Endodermal cell (in vitro differentiated cells): Measurements from ENCODE around the gene MDFIC2. TPM values are rescaled to one million over a fixed set of nuclear protein-coding genes. Genes with fewer than 3 reads are reported as not detected.
"Not testable (repeated sequence)": the region's sequence is repeated elsewhere in the genome, so short reads cannot be mapped to it uniquely, and the experiment has no call there.

Experiments
- DNase-seq: peaks from one replicate; pipeline ENCODE4 v3.0.0-alpha.2; 2017
- H3K27ac ChIP-seq: 2 replicates; pipeline ENCODE4 v1.5.1; 2013; ENCODE audit warnings: mild to moderate bottlenecking, low read depth, low read length, moderate library complexity
- H3K27me3 ChIP-seq: 2 replicates; pipeline ENCODE4 v1.6.1; 2013; ENCODE audit warnings: mild to moderate bottlenecking, low read length, moderate library complexity; ENCODE audit not compliant: insufficient read depth, control insufficient read depth, poor library complexity, severe bottlenecking
- H3K36me3 ChIP-seq: 2 replicates; pipeline ENCODE4 v1.7.0; 2013; ENCODE audit warnings: mild to moderate bottlenecking, low read length, moderate library complexity; ENCODE audit not compliant: control insufficient read depth, insufficient read depth
- H3K4me1 ChIP-seq: one replicate; pipeline ENCODE4 v1.7.0; 2013; ENCODE audit warnings: low read length; ENCODE audit not compliant: control insufficient read depth, insufficient read depth
- H3K4me3 ChIP-seq: 2 replicates; pipeline ENCODE4 v1.5.1; 2013; ENCODE audit warnings: mild to moderate bottlenecking, low read length, moderate library complexity
- H3K9ac ChIP-seq: 2 replicates; pipeline ENCODE4 v1.6.1; 2013; ENCODE audit warnings: mild to moderate bottlenecking, low read length, moderate library complexity; ENCODE audit not compliant: poor library complexity, severe bottlenecking; ENCODE audit errors: extremely low read depth
- H3K9me3 ChIP-seq: 2 replicates; pipeline ENCODE4 v1.6.1; 2013; ENCODE audit warnings: mild to moderate bottlenecking, low read length, moderate library complexity; ENCODE audit not compliant: control insufficient read depth
- H3K27ac Mint-ChIP-seq: 2 replicates; pipeline ENCODE4 v1.8.0; 2020; ENCODE audit warnings: mixed read lengths
- H3K27me3 Mint-ChIP-seq: 2 replicates; pipeline ENCODE4 v1.8.0; 2021; ENCODE audit warnings: mild to moderate bottlenecking, mixed read lengths; ENCODE audit not compliant: insufficient read depth
- H3K36me3 Mint-ChIP-seq: 2 replicates; pipeline ENCODE4 v1.8.0; 2020; ENCODE audit warnings: low read depth, mixed read lengths
- H3K4me1 Mint-ChIP-seq: 2 replicates; pipeline ENCODE4 v1.8.0; 2020; ENCODE audit warnings: mixed read lengths
- H3K4me3 Mint-ChIP-seq: 2 replicates; pipeline ENCODE4 v1.8.0; 2020; ENCODE audit warnings: mild to moderate bottlenecking, moderate library complexity, mixed read lengths
- H3K9me3 Mint-ChIP-seq: 2 replicates; pipeline ENCODE4 v1.8.0; 2020; ENCODE audit warnings: mild to moderate bottlenecking, mixed read lengths
- WGBS, 2 experiments: methylation state at CpG; one replicate each; pipeline versions ENCODE4 v1.1.5 to v1.1.7; 2013; ENCODE audit warnings: missing lambda C conversion rate in 2 of 2, mixed read lengths in 1 of 2; ENCODE audit not compliant: insufficient coverage in 1 of 2, insufficient read length in 1 of 2; 5-methylcytosine and 5-hydroxymethylcytosine counted together
- total RNA-seq, 2 donors: library from RNA; stranded (reverse); fragmentation: NEBNext Ultra II Directional in 1 of 2; extraction: Animal tissue kit (Norgen Biotek cat#: 25700) in 1 of 2; gene quantifications; 2 replicates in 1 of 2; 3 replicates in 1 of 2; pipeline ENCODE4 v1.2.1, GENCODE V29; 2021
- TF ChIP-seq, protein P1 (sequence below): fragments of 200-600 bp; sonication (generic); conservative IDR thresholded peaks from 2 replicates; pipeline ENCODE4 v1.5.0; 2021; ENCODE audit warnings: antibody characterized with exemption, mild to moderate bottlenecking

The MDFIC2 gene
- total RNA-seq, 2 donors from 2014 or later: not detected

DNA sequence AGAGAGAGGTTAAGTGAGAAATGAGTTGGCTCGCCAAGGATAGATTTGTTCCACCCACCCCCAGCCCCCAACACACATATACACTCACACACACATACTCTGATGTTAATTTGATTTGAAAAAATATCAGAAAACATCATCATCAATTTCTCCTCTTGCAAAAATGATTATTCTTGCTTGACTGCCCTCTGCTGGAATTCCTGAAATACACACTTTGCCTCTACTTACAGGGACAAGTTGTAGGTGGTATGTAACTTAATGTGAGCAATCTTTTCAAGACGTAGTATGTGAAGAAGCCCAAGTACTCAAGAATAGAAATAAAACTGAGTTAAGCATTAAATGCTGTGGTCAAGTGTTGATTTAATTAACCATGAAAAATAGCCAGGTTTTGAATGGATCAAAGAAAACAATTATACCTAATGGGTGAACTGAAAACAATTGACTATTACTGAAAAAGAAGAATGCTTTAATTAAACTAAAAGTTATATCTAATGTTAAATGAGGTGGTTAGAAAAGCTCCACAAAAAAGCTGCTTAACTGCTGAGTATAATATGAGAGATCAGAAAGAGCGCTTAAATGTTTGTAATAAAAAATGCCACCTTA lies 46.6 kb upstream of the MDFIC2 start:
- no peaks in the 10 kb centered on the region for H3K27me3 Mint-ChIP-seq
- 78 to 84% methylated on average over 1 to 2 of the region's 3 CpGs for WGBS, 2 experiments
- Histone ChIP-seq H3K9ac (no peak overlapping the region), H3K27me3 (no peaks in the 10 kb centered on the region), H3K9me3 (no peaks in the 10 kb centered on the region), H3K4me3 (no peak overlapping the region), H3K27ac (no peak overlapping the region), H3K4me1 (no peaks in the 10 kb centered on the region), H3K36me3 (no peaks in the 10 kb centered on the region)
- TF ChIP-seq, protein P1, sequence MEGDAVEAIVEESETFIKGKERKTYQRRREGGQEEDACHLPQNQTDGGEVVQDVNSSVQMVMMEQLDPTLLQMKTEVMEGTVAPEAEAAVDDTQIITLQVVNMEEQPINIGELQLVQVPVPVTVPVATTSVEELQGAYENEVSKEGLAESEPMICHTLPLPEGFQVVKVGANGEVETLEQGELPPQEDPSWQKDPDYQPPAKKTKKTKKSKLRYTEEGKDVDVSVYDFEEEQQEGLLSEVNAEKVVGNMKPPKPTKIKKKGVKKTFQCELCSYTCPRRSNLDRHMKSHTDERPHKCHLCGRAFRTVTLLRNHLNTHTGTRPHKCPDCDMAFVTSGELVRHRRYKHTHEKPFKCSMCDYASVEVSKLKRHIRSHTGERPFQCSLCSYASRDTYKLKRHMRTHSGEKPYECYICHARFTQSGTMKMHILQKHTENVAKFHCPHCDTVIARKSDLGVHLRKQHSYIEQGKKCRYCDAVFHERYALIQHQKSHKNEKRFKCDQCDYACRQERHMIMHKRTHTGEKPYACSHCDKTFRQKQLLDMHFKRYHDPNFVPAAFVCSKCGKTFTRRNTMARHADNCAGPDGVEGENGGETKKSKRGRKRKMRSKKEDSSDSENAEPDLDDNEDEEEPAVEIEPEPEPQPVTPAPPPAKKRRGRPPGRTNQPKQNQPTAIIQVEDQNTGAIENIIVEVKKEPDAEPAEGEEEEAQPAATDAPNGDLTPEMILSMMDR: peak; percentile 83
- no peak overlapping the region for H3K27ac Mint-ChIP-seq
- no peak overlapping the region for H3K4me3 Mint-ChIP-seq
- H3K36me3 Mint-ChIP-seq: no peaks in the 10 kb centered on the region
- peak; percentile 45 for DNase-seq
- peaks cover 4% of the 10 kb centered on the region for H3K9me3 Mint-ChIP-seq
- H3K4me1 Mint-ChIP-seq: peaks cover 14% of the 10 kb centered on the region

DNA sequence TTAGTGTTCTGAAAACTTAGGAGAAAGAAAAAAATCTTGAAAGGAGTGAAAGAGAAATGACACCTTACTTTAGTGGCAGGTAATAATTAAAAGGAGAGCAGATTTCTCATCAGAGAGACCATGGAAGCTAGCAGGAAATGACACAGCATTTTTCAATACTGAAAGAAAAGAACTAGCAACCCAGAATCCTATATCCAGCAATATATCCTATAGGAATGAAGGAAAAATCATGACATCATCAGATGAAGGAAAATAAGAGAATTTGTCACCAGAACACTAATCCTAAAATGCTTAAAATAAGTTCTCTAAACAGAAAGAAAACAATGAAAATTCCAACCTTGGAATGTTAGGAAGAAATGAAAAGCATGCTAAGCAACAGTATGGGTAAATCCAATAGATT lies 39.8 kb upstream of the MDFIC2 start:
- no peaks in the 10 kb centered on the region for H3K36me3 ChIP-seq
- Mint-ChIP-seq H3K27ac (peak overlapping the region; percentile 26), H3K9me3 (peaks cover 12% of the 10 kb centered on the region), H3K4me3 (no peak overlapping the region), H3K27me3 (no peaks in the 10 kb centered on the region), H3K36me3 (peaks cover 6% of the 10 kb centered on the region), H3K4me1 (no peaks in the 10 kb centered on the region)
- H3K27ac ChIP-seq: no peak overlapping the region
- no peaks in the 10 kb centered on the region for H3K27me3 ChIP-seq
- no peaks in the 10 kb centered on the region for H3K4me1 ChIP-seq
- TF ChIP-seq, protein P1: no peak
- H3K9me3 ChIP-seq: peaks cover 10% of the 10 kb centered on the region
- no peak for DNase-seq
- H3K9ac ChIP-seq: no peak overlapping the region
- H3K4me3 ChIP-seq: no peak overlapping the region

DNA sequence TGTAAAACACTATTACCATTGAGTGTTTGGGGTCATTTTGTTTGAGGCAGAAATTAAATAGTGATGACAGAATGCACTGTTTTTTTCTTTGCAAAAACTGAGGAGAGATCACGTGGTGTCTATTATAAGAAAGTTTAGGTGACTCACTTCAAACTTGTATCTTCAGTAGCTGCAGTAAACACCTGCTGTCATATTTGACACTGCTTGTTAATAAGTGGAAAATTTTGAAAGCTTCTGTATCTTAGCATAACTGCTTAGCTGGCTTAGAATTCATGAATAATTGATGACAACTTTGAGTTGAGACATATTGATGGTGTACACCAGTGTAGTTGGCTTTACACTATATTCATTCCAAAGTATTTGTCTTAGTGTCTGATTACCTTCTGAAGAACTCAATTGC lies 29.7 kb upstream of the MDFIC2 start:
- Histone ChIP-seq H3K9me3 (no peaks in the 10 kb centered on the region), H3K4me3 (no peak overlapping the region), H3K4me1 (no peaks in the 10 kb centered on the region), H3K27ac (no peak overlapping the region), H3K9ac (no peak overlapping the region), H3K27me3 (no peaks in the 10 kb centered on the region), H3K36me3 (no peaks in the 10 kb centered on the region)
- Mint-ChIP-seq H3K4me3 (no peak overlapping the region), H3K9me3 (peaks cover 5% of the 10 kb centered on the region), H3K4me1 (no peaks in the 10 kb centered on the region), H3K36me3 (no peaks in the 10 kb centered on the region), H3K27ac (no peak overlapping the region), H3K27me3 (no peaks in the 10 kb centered on the region)
- no peak for DNase-seq
- TF ChIP-seq, protein P1: no peak
- 89 to 100% methylated on average over 1 of the region's 1 CpG for WGBS, 2 experiments

DNA sequence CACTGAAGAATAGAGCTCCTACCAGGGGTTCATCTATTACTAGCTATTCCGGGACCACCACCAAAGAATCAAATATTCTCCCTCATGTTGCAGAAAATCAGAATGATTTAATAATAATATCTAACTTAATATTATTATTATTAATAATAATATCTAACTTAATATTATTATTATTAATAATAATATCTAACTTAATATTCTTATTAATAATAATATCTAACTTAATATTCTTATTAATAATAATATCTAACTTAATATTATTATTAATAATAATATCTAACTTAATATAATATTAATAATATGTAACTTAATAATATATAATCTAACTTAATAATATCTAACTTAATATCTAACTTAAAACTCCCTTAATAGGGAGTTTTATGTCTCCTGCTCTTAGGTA lies 24.4 kb upstream of the MDFIC2 start:
- no CpG with 5 or more reads among the region's 1 CpG for WGBS, 2 experiments
- H3K4me1 Mint-ChIP-seq, DNase-seq, H3K27me3 ChIP-seq, H3K4me3 Mint-ChIP-seq, H3K4me1 ChIP-seq, H3K36me3 ChIP-seq, H3K9me3 ChIP-seq, H3K9me3 Mint-ChIP-seq, H3K27ac ChIP-seq, H3K4me3 ChIP-seq, H3K27ac Mint-ChIP-seq, H3K27me3 Mint-ChIP-seq, H3K36me3 Mint-ChIP-seq, H3K9ac ChIP-seq: not testable (repeated sequence)
